OCI-LY7 (cell line): ENCODE measurements around the gene SLX4IP. TPM values are rescaled to one million over a fixed set of nuclear protein-coding genes. Genes with fewer than 3 reads are reported as not detected.

ENCODE experiments used
- BruUV-seq: library from RNA; stranded (reverse); fragments of 400-500 nt; replicated peaks from 2 replicates; lab custom pipeline; 2021; lab: Mats Ljungman, UMichigan
- CTCF ChIA-PET: fragments of 300-600 bp; sonication (Branson Sonifier 250); formaldehyde crosslinking; loops from one replicate; lab custom pipeline; 2022; ENCODE audit warnings: antibody characterized with exemption; ENCODE audit not compliant: unreplicated experiment; lab: Charles Lee
- POLR2A ChIA-PET: fragments of 300-600 bp; sonication (Branson Sonifier 250); formaldehyde crosslinking; loops from one replicate; lab custom pipeline; 2022; ENCODE audit warnings: antibody characterized with exemption; lab: Charles Lee
- DNase-seq: peaks from one replicate; pipeline ENCODE4 v3.0.0-alpha.2; 2015; ENCODE audit warnings: low spot score
- H2AFZ ChIP-seq: fragments of 200-600 bp; sonication (generic), shearing (Covaris generic); 2 replicates; pipeline ENCODE4 v1.6.1; 2014; ENCODE audit warnings: mild to moderate bottlenecking, antibody characterized with exemption, low read length, moderate library complexity
- H3K27ac ChIP-seq: fragments of 200-600 bp; sonication (generic); 2 replicates; pipeline ENCODE4 v1.5.1; 2014; ENCODE audit warnings: mixed run types, low read depth, mild to moderate bottlenecking, moderate library complexity, low read length, inconsistent platforms; ENCODE audit not compliant: poor library complexity, severe bottlenecking
- H3K36me3 ChIP-seq: fragments of 200-600 bp; sonication (generic); 2 replicates; pipeline ENCODE4 v1.6.1; 2014; ENCODE audit warnings: mild to moderate bottlenecking, antibody characterized with exemption, low read length, moderate library complexity, mixed read lengths; ENCODE audit not compliant: insufficient read depth
- H3K4me1 ChIP-seq: fragments of 200-600 bp; sonication (generic); 2 replicates; pipeline ENCODE4 v1.5.1; 2014; ENCODE audit warnings: mild to moderate bottlenecking, low read length; ENCODE audit not compliant: insufficient read depth, poor library complexity, severe bottlenecking
- H3K4me2 ChIP-seq: fragments of 200-600 bp; sonication (generic); 2 replicates; pipeline ENCODE4 v1.6.1; 2014; ENCODE audit warnings: mild to moderate bottlenecking, low read length
- H3K4me3 ChIP-seq: fragments of 200-600 bp; sonication (generic); 2 replicates; pipeline ENCODE4 v1.5.1; 2014; ENCODE audit warnings: mild to moderate bottlenecking, low read depth, low read length; ENCODE audit not compliant: poor library complexity, severe bottlenecking
- H3K79me2 ChIP-seq: fragments of 200-600 bp; sonication (generic); 2 replicates; pipeline ENCODE4 v1.6.1; 2016; ENCODE audit warnings: low read depth, mild to moderate bottlenecking, low read length, moderate library complexity, mixed read lengths; ENCODE audit not compliant: insufficient read depth
- H3K9me2 ChIP-seq: fragments of 200-600 bp; sonication (generic); 2 replicates; pipeline ENCODE4 v1.6.1; 2016; ENCODE audit warnings: mild to moderate bottlenecking, low read length, mixed read lengths; ENCODE audit not compliant: insufficient read depth
- H3K9me3 ChIP-seq: fragments of 200-600 bp; sonication (generic); 2 replicates; pipeline ENCODE4 v1.6.1; 2014; ENCODE audit warnings: mild to moderate bottlenecking, mixed run types, low read length, mixed read lengths
- H4K20me1 ChIP-seq: fragments of 200-600 bp; sonication (generic); 2 replicates; pipeline ENCODE4 v1.6.1; 2014; ENCODE audit warnings: mild to moderate bottlenecking, antibody characterized with exemption, low read length, moderate library complexity, mixed read lengths; ENCODE audit not compliant: insufficient read depth
- CTCF ChIP-seq: fragments of 200-600 bp; sonication (generic); conservative IDR thresholded peaks from 2 replicates; pipeline ENCODE4 v1.5.1; 2014; ENCODE audit warnings: mild to moderate bottlenecking, antibody characterized with exemption, low read length, moderate library complexity, mixed read lengths
- EZH2phosphoT487 ChIP-seq: fragments of 200-600 bp; sonication (generic); IDR thresholded peaks from 2 replicates; pipeline ENCODE4 v1.6.1; 2018; ENCODE audit warnings: low read depth, borderline replicate concordance, mild to moderate bottlenecking, mixed run types, antibody characterized with exemption, low read length, moderate library complexity, mixed read lengths
- intact Hi-C: fragments of 100-400 bp; cut with micrococcal nuclease; formaldehyde crosslinking; loops from one replicate; pipeline ENCODE4 v1.10.0; 2022; ENCODE audit not compliant: unreplicated experiment
- total RNA-seq, 2 experiments: library from RNA; depleted of rRNA in 1 of 2; stranded (reverse); fragments of >200 nt in 1 of 2; shearing (Covaris generic) in 1 of 2; gene quantifications; 2 replicates each; pipeline ENCODE4 v1.2.3, GENCODE V29; 2014 to 2022

Gene SLX4IP
- total RNA-seq, 2 experiments from 2014 or later = 4.1 to 9.2 TPM

- BruUV-seq = no TSS peak
- Histone ChIP-seq H3K9me3 (no peaks in the 10 kb centered on the region), H3K27ac (no peak overlapping the region), H4K20me1 (0 out of 2 replicates have a peak, but pooled peaks cover 6% of the 10 kb centered on the region), H3K9me2 (no peaks in the 10 kb centered on the region), H2AFZ (no peak overlapping the region), H3K4me2 (no peak overlapping the region), H3K4me1 (no peaks in the 10 kb centered on the region), H3K4me3 (no peak overlapping the region), H3K79me2 (no peaks in the 10 kb centered on the region), H3K36me3 (no peaks in the 10 kb centered on the region)
- TF ChIP-seq CTCF (peak; percentile 98), EZH2phosphoT487 (no peak)
- ChIA-PET POLR2A (interaction anchor here (0.7 to 1.3 kb wide), 3 partner anchors 10 to 1031 kb away, joined by 3 read pairs; no protein-coding TSS in a partner anchor), CTCF (interaction anchor here (0.6 to 0.7 kb wide), 7 partner anchors 21 to 732 kb away, joined by 3 to 5 read pairs (median 4); no protein-coding TSS in a partner anchor)
- intact Hi-C loops = loop anchor here (1.0 to 2.0 kb wide), 2 partner anchors 449 to 810 kb away; no protein-coding TSS in a partner anchor
- DNase-seq = peak; percentile 52
Measured at GRCh38 chr20:10427060-10427692, 7.9 kb upstream of the SLX4IP start.

GRCh38 chr20:10428008-10428407 lies 7.1 kb upstream of the SLX4IP start:
- H3K4me3 ChIP-seq = no peak overlapping the region
- intact Hi-C loops = no loop called here
- 0 out of 2 replicates have a peak, but pooled peaks cover 6% of the 10 kb centered on the region for H4K20me1 ChIP-seq
- H3K4me2 ChIP-seq = no peak overlapping the region
- no peaks in the 10 kb centered on the region for H3K79me2 ChIP-seq
- TF ChIP-seq EZH2phosphoT487 (no peak), CTCF (no peak)
- no peak overlapping the region for H3K27ac ChIP-seq
- CTCF ChIA-PET = no interaction called here
- DNase-seq = no peak
- H3K9me3 ChIP-seq = no peaks in the 10 kb centered on the region
- H2AFZ ChIP-seq = no peak overlapping the region
- POLR2A ChIA-PET = interaction anchor here (0.7 to 1.3 kb wide), 3 partner anchors 9 to 23 kb away, joined by 3 read pairs; no protein-coding TSS in a partner anchor
- no peaks in the 10 kb centered on the region for H3K9me2 ChIP-seq
- no TSS peak for BruUV-seq
- H3K4me1 ChIP-seq = peaks cover 2% of the 10 kb centered on the region
- H3K36me3 ChIP-seq = no peaks in the 10 kb centered on the region

DNA sequence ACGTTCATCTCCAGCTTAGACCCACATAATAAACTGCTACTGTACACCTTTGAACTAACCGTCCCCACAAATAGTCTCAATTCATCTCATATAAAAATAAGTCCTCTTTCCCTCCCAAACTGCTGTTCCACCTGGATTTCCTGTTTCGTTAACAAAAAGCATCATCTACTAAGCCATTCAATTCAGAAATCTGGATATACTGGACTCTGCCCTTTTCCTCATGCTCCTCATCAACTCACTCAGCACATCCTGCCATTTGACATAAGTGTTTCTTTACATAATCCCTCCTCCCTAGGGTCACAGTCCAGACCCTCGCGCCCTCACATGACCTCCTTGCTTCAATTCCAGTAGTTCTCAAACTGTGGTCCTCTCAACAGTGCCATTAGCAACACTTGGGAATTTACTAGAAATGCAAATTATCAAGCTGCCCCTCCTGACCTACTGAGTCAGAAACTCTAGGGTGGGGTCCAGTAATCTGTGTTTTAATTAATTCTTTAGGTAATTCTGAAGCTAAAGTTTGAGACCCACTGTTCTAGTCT lies 5.6 kb upstream of the SLX4IP start:
- Histone ChIP-seq H4K20me1 (0 out of 2 replicates have a peak, but pooled peaks cover 6% of the 10 kb centered on the region), H3K27ac (no peak overlapping the region), H2AFZ (no peak overlapping the region), H3K9me2 (no peaks in the 10 kb centered on the region), H3K9me3 (no peaks in the 10 kb centered on the region), H3K4me3 (no peak overlapping the region), H3K36me3 (no peaks in the 10 kb centered on the region), H3K79me2 (no peaks in the 10 kb centered on the region), H3K4me1 (peaks cover 13% of the 10 kb centered on the region), H3K4me2 (no peak overlapping the region)
- DNase-seq = no peak
- ChIA-PET CTCF (no interaction called here), POLR2A (no interaction called here)
- TF ChIP-seq CTCF = no peak
- no peak for TF ChIP-seq EZH2phosphoT487
- intact Hi-C loops = no loop called here
- no TSS peak for BruUV-seq
